Fibroblast of lung (primary cell): ENCODE results near the gene CACNA1A. TPM values are rescaled to one million over a fixed set of nuclear protein-coding genes. Genes with fewer than 3 reads are reported as not detected.

Experiments
- DNase-seq, 2 donors: peaks; one replicate each; pipeline versions ENCODE4 v3.0.0 to v3.0.0-alpha.2; 2010; ENCODE audit warnings: low read depth in 2 of 2
- H2AFZ ChIP-seq: 2 replicates; pipeline ENCODE4 v1.5.1; 2012; ENCODE audit warnings: low read length, control low read depth, inconsistent platforms
- H3K27ac ChIP-seq: 2 replicates; pipeline ENCODE4 v1.5.1; 2011; ENCODE audit warnings: low read length, control low read depth; ENCODE audit not compliant: insufficient read depth
- H3K27me3 ChIP-seq: 2 replicates; pipeline ENCODE4 v1.5.1; 2011; ENCODE audit warnings: mild to moderate bottlenecking, low read length; ENCODE audit not compliant: control insufficient read depth, insufficient read depth
- H3K36me3 ChIP-seq: 2 replicates; pipeline ENCODE4 v1.5.1; 2011; ENCODE audit warnings: low read length; ENCODE audit not compliant: control insufficient read depth, insufficient read depth
- H3K4me1 ChIP-seq: 2 replicates; pipeline ENCODE4 v1.5.1; 2011; ENCODE audit warnings: low read length; ENCODE audit not compliant: control insufficient read depth, insufficient read depth; ENCODE audit errors: extremely low read depth
- H3K4me2 ChIP-seq: 2 replicates; pipeline ENCODE4 v1.5.1; 2011; ENCODE audit warnings: low read length, control low read depth; ENCODE audit not compliant: insufficient read depth; ENCODE audit errors: extremely low read depth
- H3K4me3 ChIP-seq, 4 experiments: fragments of 200-600 bp in 1 of 4; sonication (generic) in 1 of 4; replicated peaks in 1 of 4; 2 replicates each; pipeline ENCODE4 v1.5.1; 2011 to 2016; ENCODE audit warnings: low read length in 4 of 4, low read depth in 3 of 4, mild to moderate bottlenecking in 3 of 4, control low read depth in 2 of 4, inconsistent platforms in 1 of 4, mixed read lengths in 1 of 4; ENCODE audit not compliant: insufficient read depth in 1 of 4; ENCODE audit errors: control extremely low read depth in 1 of 4
- H3K79me2 ChIP-seq: 2 replicates; pipeline ENCODE4 v1.5.1; 2012; ENCODE audit warnings: mild to moderate bottlenecking, low read length, inconsistent platforms; ENCODE audit not compliant: control insufficient read depth, insufficient read depth
- H3K9ac ChIP-seq: 2 replicates; pipeline ENCODE4 v1.5.1; 2011; ENCODE audit warnings: mild to moderate bottlenecking, low read length, control low read depth; ENCODE audit not compliant: insufficient read depth
- H3K9me3 ChIP-seq: 2 replicates; pipeline ENCODE4 v1.5.1; 2012; ENCODE audit warnings: low read depth, low read length; ENCODE audit not compliant: control insufficient read depth, insufficient read depth
- H4K20me1 ChIP-seq: 2 replicates; pipeline ENCODE4 v1.5.1; 2011; ENCODE audit warnings: low read length; ENCODE audit not compliant: control insufficient read depth, insufficient read depth; ENCODE audit errors: extremely low read depth
- CTCF ChIP-seq, 2 donors: IDR thresholded peaks in 1 of 2; conservative IDR thresholded peaks in 1 of 2; 1 replicate in 1 of 2; 2 replicates in 1 of 2; pipeline ENCODE4 v1.5.1; 2011 to 2012; ENCODE audit warnings: low read length in 2 of 2, control low read depth in 1 of 2, inconsistent platforms in 1 of 2, low read depth in 1 of 2, mild to moderate bottlenecking in 1 of 2
- EZH2 ChIP-seq: IDR thresholded peaks from 2 replicates; pipeline ENCODE4 v1.5.1; 2012; ENCODE audit warnings: low read length, control low read depth, mild to moderate bottlenecking; ENCODE audit errors: missing control alignments
- polyA plus RNA-seq, 2 donors: library from polyadenylated mRNA; depleted of rRNA in 1 of 2; stranded (reverse) in 1 of 2; unstranded in 1 of 2; fragments of >200 nt; gene quantifications; 2 replicates each; pipeline ENCODE4 v1.2.1, GENCODE V29; 2011 to 2012; ENCODE audit warnings: missing spikeins in 1 of 2
- total RNA-seq: library from RNA; depleted of rRNA; stranded (reverse); fragments of >200 nt; gene quantifications from 2 replicates; pipeline ENCODE4 v1.2.1, GENCODE V29; 2014

CACNA1A gene
- total and polyA plus RNA-seq, 2 donors (not counting 1 experiment from before 2014, with no cell fraction given) = 0.96 to 9.7 TPM

- H3K79me2 ChIP-seq = no peaks in the 10 kb centered on the region
- DNase-seq = no peak
- TF ChIP-seq EZH2 (no peak), CTCF (conservative IDR thresholded peaks at IDR 0.05 in 1 of 2, IDR thresholded peaks at IDR 0.05 in 1 of 2; ENCODE audit: low read depth in 1 of 2, low read length in 2 of 2) (no peak)
- H3K4me2 ChIP-seq = no peak overlapping the region
- H3K27ac ChIP-seq = no peak overlapping the region
- no peak overlapping the region for H3K4me3 ChIP-seq
- no peaks in the 10 kb centered on the region for H3K36me3 ChIP-seq
- no peaks in the 10 kb centered on the region for H3K4me1 ChIP-seq
- H3K27me3 ChIP-seq = no peaks in the 10 kb centered on the region
- H2AFZ ChIP-seq = no peak overlapping the region
- no peaks in the 10 kb centered on the region for H3K9me3 ChIP-seq
- H4K20me1 ChIP-seq = no peaks in the 10 kb centered on the region
- no peak overlapping the region for H3K9ac ChIP-seq
Observed at GRCh38 chr19:13290741-13291140, 215.5 kb downstream of the CACNA1A start.

GRCh38 chr19:13289295-13289694, 217.0 kb downstream of the CACNA1A start:
- no peaks in the 10 kb centered on the region for H4K20me1 ChIP-seq
- H3K79me2 ChIP-seq = no peaks in the 10 kb centered on the region
- no peaks in the 10 kb centered on the region for H3K36me3 ChIP-seq
- no peaks in the 10 kb centered on the region for H3K4me1 ChIP-seq
- H3K27ac ChIP-seq = no peak overlapping the region
- DNase-seq = no peak
- no peaks in the 10 kb centered on the region for H3K9me3 ChIP-seq
- H3K27me3 ChIP-seq = no peaks in the 10 kb centered on the region
- no peak overlapping the region for H3K9ac ChIP-seq
- TF ChIP-seq CTCF (conservative IDR thresholded peaks at IDR 0.05 in 1 of 2, IDR thresholded peaks at IDR 0.05 in 1 of 2; ENCODE audit: low read depth in 1 of 2, low read length in 2 of 2) = no peak
- no peak overlapping the region for H3K4me3 ChIP-seq
- no peak overlapping the region for H3K4me2 ChIP-seq
- no peak overlapping the region for H2AFZ ChIP-seq

GRCh38 chr19:13286195-13286985, 219.9 kb downstream of the CACNA1A start:
- Histone ChIP-seq H3K4me3 (no peak overlapping the region), H3K4me2 (no peak overlapping the region), H3K27me3 (no peaks in the 10 kb centered on the region), H3K9ac (no peak overlapping the region), H3K36me3 (no peaks in the 10 kb centered on the region), H4K20me1 (no peaks in the 10 kb centered on the region), H3K4me1 (no peaks in the 10 kb centered on the region), H3K9me3 (no peaks in the 10 kb centered on the region), H3K27ac (no peak overlapping the region), H3K79me2 (no peaks in the 10 kb centered on the region), H2AFZ (no peak overlapping the region)
- no peak for TF ChIP-seq CTCF (conservative IDR thresholded peaks at IDR 0.05 in 1 of 2, IDR thresholded peaks at IDR 0.05 in 1 of 2; ENCODE audit: low read depth in 1 of 2, low read length in 2 of 2)
- no peak for TF ChIP-seq EZH2
- no peak for DNase-seq
